Measurements from ENCODE around the gene HOXB1. TPM values are rescaled to one million over a fixed set of nuclear protein-coding genes. Genes with fewer than 3 reads are reported as not detected.

Gene HOXB1
- total RNA-seq, 1 donor from 2014 or later, result not detected

- Mint-ChIP-seq H3K27me3 (ENCODE audit: unreplicated experiment) (peaks cover 93% of the 10 kb centered on the region), H3K4me1 (ENCODE audit: unreplicated experiment) (peaks cover 3% of the 10 kb centered on the region), H3K36me3 (ENCODE audit: unreplicated experiment) (no peaks in the 10 kb centered on the region), H3K9me3 (ENCODE audit: unreplicated experiment) (no peaks in the 10 kb centered on the region), H3K4me3 (ENCODE audit: unreplicated experiment) (no peak overlapping the region), H3K27ac (ENCODE audit: unreplicated experiment) (no peak overlapping the region)
- DNase-seq (ENCODE audit: extremely low spot score, unreplicated experiment), result no peak
- no peak for TF ChIP-seq CTCF (IDR thresholded peaks at IDR 0.05)
These were observed 26.0 kb upstream of the HOXB1 start for GRCh38 chr17:48556576-48557401.

GRCh38 chr17:48556229-48556575 is 25.4 kb upstream of the HOXB1 start:
- no peak overlapping the region for H3K4me3 Mint-ChIP-seq (ENCODE audit: unreplicated experiment)
- peaks cover 3% of the 10 kb centered on the region for H3K4me1 Mint-ChIP-seq (ENCODE audit: unreplicated experiment)
- no peak for DNase-seq (ENCODE audit: extremely low spot score, unreplicated experiment)
- H3K27ac Mint-ChIP-seq (ENCODE audit: unreplicated experiment), result no peak overlapping the region
- no peaks in the 10 kb centered on the region for H3K9me3 Mint-ChIP-seq (ENCODE audit: unreplicated experiment)
- no peaks in the 10 kb centered on the region for H3K36me3 Mint-ChIP-seq (ENCODE audit: unreplicated experiment)
- no peak for TF ChIP-seq CTCF (IDR thresholded peaks at IDR 0.05)
- peaks cover 92% of the 10 kb centered on the region for H3K27me3 Mint-ChIP-seq (ENCODE audit: unreplicated experiment)

GRCh38 chr17:48555258-48556228 is 24.7 kb upstream of the HOXB1 start:
- Mint-ChIP-seq H3K36me3 (ENCODE audit: unreplicated experiment) (no peaks in the 10 kb centered on the region), H3K9me3 (ENCODE audit: unreplicated experiment) (no peaks in the 10 kb centered on the region), H3K4me3 (ENCODE audit: unreplicated experiment) (no peak overlapping the region), H3K27ac (ENCODE audit: unreplicated experiment) (no peak overlapping the region), H3K4me1 (ENCODE audit: unreplicated experiment) (peaks cover 3% of the 10 kb centered on the region), H3K27me3 (ENCODE audit: unreplicated experiment) (peaks cover 91% of the 10 kb centered on the region)
- no peak for TF ChIP-seq CTCF (IDR thresholded peaks at IDR 0.05)
- DNase-seq (ENCODE audit: extremely low spot score, unreplicated experiment), result no peak

- Mint-ChIP-seq H3K4me1 (ENCODE audit: unreplicated experiment) (peaks cover 3% of the 10 kb centered on the region), H3K4me3 (ENCODE audit: unreplicated experiment) (no peak overlapping the region), H3K27me3 (ENCODE audit: unreplicated experiment) (peaks cover 89% of the 10 kb centered on the region), H3K9me3 (ENCODE audit: unreplicated experiment) (no peaks in the 10 kb centered on the region), H3K36me3 (ENCODE audit: unreplicated experiment) (no peaks in the 10 kb centered on the region), H3K27ac (ENCODE audit: unreplicated experiment) (no peak overlapping the region)
- no peak for DNase-seq (ENCODE audit: extremely low spot score, unreplicated experiment)
- no peak for TF ChIP-seq CTCF (IDR thresholded peaks at IDR 0.05)
These were observed 23.8 kb upstream of the HOXB1 start for GRCh38 chr17:48554412-48555257.

Measured in osteocyte (in vitro differentiated cells).